CD14-positive monocyte (primary cell): Measurements from ENCODE around the gene ZNF160. TPM values are rescaled to one million over a fixed set of nuclear protein-coding genes. Genes with fewer than 3 reads are reported as not detected.

Experiments
- DNase-seq, 3 donors: peaks; one replicate each; pipeline ENCODE4 v3.0.0-alpha.2; 2011 to 2022
- H2AFZ ChIP-seq: 2 replicates; pipeline ENCODE4 v1.6.0; 2012; ENCODE audit warnings: mild to moderate bottlenecking, low read depth, low read length, inconsistent platforms; ENCODE audit not compliant: insufficient read depth, poor library complexity, severe bottlenecking
- H3K27ac ChIP-seq, 2 donors: 1 replicate in 1 of 2; 2 replicates in 1 of 2; pipeline ENCODE4 v1.5.1; 2012 to 2013; ENCODE audit warnings: low read length in 2 of 2, control low read depth in 1 of 2, inconsistent platforms in 1 of 2, low read depth in 1 of 2, mild to moderate bottlenecking in 1 of 2
- H3K27me3 ChIP-seq, 2 donors: one replicate each; pipeline versions ENCODE4 v1.6.0 to v1.6.1; 2011 to 2013; ENCODE audit warnings: low read length in 2 of 2; ENCODE audit not compliant: control insufficient read depth in 2 of 2, insufficient read depth in 2 of 2
- H3K36me3 ChIP-seq, 2 donors: replicated peaks in 1 of 2; 1 replicate in 1 of 2; 2 replicates in 1 of 2; pipeline versions ENCODE4 v1.5.1 to v1.6.1; 2012 to 2013; ENCODE audit warnings: low read length in 2 of 2, control low read depth in 1 of 2, inconsistent platforms in 1 of 2, mild to moderate bottlenecking in 1 of 2; ENCODE audit not compliant: insufficient read depth in 2 of 2, control insufficient read depth in 1 of 2
- H3K4me1 ChIP-seq, 2 donors: 1 replicate in 1 of 2; 2 replicates in 1 of 2; pipeline versions ENCODE4 v1.5.1 to v1.6.1; 2012 to 2013; ENCODE audit warnings: low read length in 2 of 2, control low read depth in 1 of 2, inconsistent platforms in 1 of 2, mild to moderate bottlenecking in 1 of 2, moderate library complexity in 1 of 2; ENCODE audit not compliant: insufficient read depth in 2 of 2, control insufficient read depth in 1 of 2
- H3K4me2 ChIP-seq: replicated peaks from 2 replicates; pipeline ENCODE3; 2012; ENCODE audit warnings: low read length, moderate library complexity, mild to moderate bottlenecking; ENCODE audit not compliant: poor library complexity, severe bottlenecking; ENCODE audit errors: extremely low read depth
- H3K4me3 ChIP-seq, 3 experiments: fragments of 200-600 bp in 1 of 3; sonication (generic) in 1 of 3; replicated peaks in 1 of 3; 1 replicate in 2 of 3; 2 replicates in 1 of 3; pipeline ENCODE4 v1.5.1; 2011 to 2013; ENCODE audit warnings: low read length in 3 of 3, mild to moderate bottlenecking in 3 of 3, control low read depth in 2 of 3, low read depth in 2 of 3, inconsistent platforms in 1 of 3, moderate library complexity in 1 of 3
- H3K79me2 ChIP-seq: 2 replicates; pipeline ENCODE4 v1.6.0; 2012; ENCODE audit warnings: mild to moderate bottlenecking, control low read depth, inconsistent platforms, low read length, moderate library complexity; ENCODE audit not compliant: insufficient read depth
- H3K9ac ChIP-seq: 2 replicates; pipeline ENCODE4 v1.6.0; 2017; ENCODE audit warnings: low read length, mild to moderate bottlenecking; ENCODE audit not compliant: insufficient read depth, poor library complexity, severe bottlenecking
- H3K9me3 ChIP-seq, 2 donors: replicated peaks in 1 of 2; 1 replicate in 1 of 2; 2 replicates in 1 of 2; pipeline versions ENCODE4 v1.5.1 to v1.6.1; 2012 to 2013; ENCODE audit warnings: low read length in 2 of 2, control low read depth in 1 of 2; ENCODE audit not compliant: control insufficient read depth in 1 of 2, insufficient read depth in 1 of 2
- H4K20me1 ChIP-seq: 2 replicates; pipeline ENCODE4 v1.6.0; 2012; ENCODE audit warnings: mild to moderate bottlenecking, low read length, control low read depth, moderate library complexity; ENCODE audit not compliant: insufficient read depth
- H3K27ac Mint-ChIP-seq, 7 donors: one replicate each; pipeline ENCODE4 v1.8.0; 2020; ENCODE audit warnings: mild to moderate bottlenecking in 7 of 7, mixed read lengths in 7 of 7, moderate library complexity in 6 of 7, inconsistent platforms in 2 of 7
- H3K27me3 Mint-ChIP-seq, 3 donors: one replicate each; pipeline ENCODE4 v1.8.0; 2021 to 2022; ENCODE audit warnings: low read depth in 3 of 3, mild to moderate bottlenecking in 3 of 3, mixed read lengths in 3 of 3, moderate library complexity in 3 of 3, inconsistent platforms in 1 of 3
- H3K36me3 Mint-ChIP-seq, 2 donors: one replicate each; pipeline ENCODE4 v1.8.0; 2020; ENCODE audit warnings: mixed read lengths in 2 of 2, inconsistent platforms in 1 of 2, mild to moderate bottlenecking in 1 of 2
- H3K4me1 Mint-ChIP-seq: one replicate; pipeline ENCODE4 v1.8.0; 2020; ENCODE audit warnings: mild to moderate bottlenecking, mixed read lengths
- H3K4me3 Mint-ChIP-seq, 2 donors: one replicate each; pipeline ENCODE4 v1.8.0; 2020; ENCODE audit warnings: mild to moderate bottlenecking in 2 of 2, mixed read lengths in 2 of 2, moderate library complexity in 1 of 2
- H3K9me3 Mint-ChIP-seq, 7 donors: one replicate each; pipeline ENCODE4 v1.8.0; 2020 to 2022; ENCODE audit warnings: mixed read lengths in 7 of 7, mild to moderate bottlenecking in 6 of 7, moderate library complexity in 6 of 7, inconsistent platforms in 2 of 7
- WGBS: methylation state at CpG from one replicate; pipeline ENCODE4 v1.1.5; 2013; ENCODE audit warnings: missing lambda C conversion rate; ENCODE audit not compliant: insufficient coverage; 5-methylcytosine and 5-hydroxymethylcytosine counted together
- intact Hi-C, 2 donors: fragments of 100-400 bp; cut with micrococcal nuclease; formaldehyde crosslinking; loops; one replicate each; pipeline versions ENCODE4 v1.15.0 to v1.15.1; 2023
- polyA plus RNA-seq, 3 donors: library from polyadenylated mRNA; depleted of rRNA in 1 of 3; unstranded in 2 of 3; stranded (reverse) in 1 of 3; fragments of 300-500 nt in 2 of 3; fragments of >200 nt in 1 of 3; fragmentation: Illumina TruSeq in 2 of 3; gene quantifications; 1 replicate in 2 of 3; 2 replicates in 1 of 3; pipeline ENCODE4 v1.2.3, GENCODE V29; 2012 to 2021
- TF ChIP-seq, protein P1 (sequence below): fragments of 200-600 bp; IDR thresholded peaks from one replicate; pipeline ENCODE4 v1.8.0; 2022; ENCODE audit warnings: antibody characterized with exemption, mild to moderate bottlenecking

ZNF160 gene
- polyA plus RNA-seq, 3 donors: 6.4 to 24.5 (median 7.7) TPM

DNA sequence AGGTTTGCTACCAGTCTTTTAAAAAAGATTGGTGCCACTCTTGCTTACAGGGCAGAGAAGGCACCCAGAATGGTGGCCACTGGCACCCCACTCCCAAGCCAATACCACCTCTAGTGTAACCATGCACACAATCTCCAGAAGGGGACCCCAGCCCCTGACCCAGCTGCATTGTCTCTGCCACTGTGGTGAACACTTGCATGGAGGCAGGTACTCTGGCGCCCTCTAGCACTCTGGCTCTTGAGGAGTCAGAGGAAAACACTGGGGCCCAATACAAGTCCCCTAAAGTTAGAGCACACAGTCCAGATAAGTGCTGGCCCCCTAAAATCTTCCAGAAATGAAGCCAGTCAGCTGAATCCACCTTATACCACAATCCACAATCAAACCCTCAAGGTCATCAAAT lies 83.5 kb downstream of the ZNF160 start:
- no peak for DNase-seq
- WGBS: 20% methylated on average over 1 of the region's 1 CpG
- peaks cover 28 to 78% (median 69%) of the 10 kb centered on the region in 7 donors for H3K9me3 Mint-ChIP-seq

More for the DNA sequence above, 83.5 kb downstream of the ZNF160 start:
- Mint-ChIP-seq H3K4me3 (no peak overlapping the region), H3K4me1 (no peaks in the 10 kb centered on the region), H3K27ac (no peak overlapping the region), H3K36me3 (no peaks in the 10 kb centered on the region), H3K27me3 (peaks cover 0 to 2% (median 0%) of the 10 kb centered on the region in 3 donors)
- Histone ChIP-seq H3K4me3 (no peak overlapping the region), H3K9me3 (peaks cover 59 to 79% of the 10 kb centered on the region in 2 donors), H4K20me1 (no peaks in the 10 kb centered on the region), H3K36me3 (no peaks in the 10 kb centered on the region), H3K27ac (no peak overlapping the region), H3K4me1 (no peaks in the 10 kb centered on the region), H3K79me2 (no peaks in the 10 kb centered on the region), H3K4me2 (no peak overlapping the region), H3K9ac (no peak overlapping the region), H3K27me3 (no peaks in the 10 kb centered on the region), H2AFZ (no peak overlapping the region)
- intact Hi-C loops: no loop called here
- TF ChIP-seq, protein P1, sequence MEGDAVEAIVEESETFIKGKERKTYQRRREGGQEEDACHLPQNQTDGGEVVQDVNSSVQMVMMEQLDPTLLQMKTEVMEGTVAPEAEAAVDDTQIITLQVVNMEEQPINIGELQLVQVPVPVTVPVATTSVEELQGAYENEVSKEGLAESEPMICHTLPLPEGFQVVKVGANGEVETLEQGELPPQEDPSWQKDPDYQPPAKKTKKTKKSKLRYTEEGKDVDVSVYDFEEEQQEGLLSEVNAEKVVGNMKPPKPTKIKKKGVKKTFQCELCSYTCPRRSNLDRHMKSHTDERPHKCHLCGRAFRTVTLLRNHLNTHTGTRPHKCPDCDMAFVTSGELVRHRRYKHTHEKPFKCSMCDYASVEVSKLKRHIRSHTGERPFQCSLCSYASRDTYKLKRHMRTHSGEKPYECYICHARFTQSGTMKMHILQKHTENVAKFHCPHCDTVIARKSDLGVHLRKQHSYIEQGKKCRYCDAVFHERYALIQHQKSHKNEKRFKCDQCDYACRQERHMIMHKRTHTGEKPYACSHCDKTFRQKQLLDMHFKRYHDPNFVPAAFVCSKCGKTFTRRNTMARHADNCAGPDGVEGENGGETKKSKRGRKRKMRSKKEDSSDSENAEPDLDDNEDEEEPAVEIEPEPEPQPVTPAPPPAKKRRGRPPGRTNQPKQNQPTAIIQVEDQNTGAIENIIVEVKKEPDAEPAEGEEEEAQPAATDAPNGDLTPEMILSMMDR: peak; percentile 8

Other genes with a start within 250 kb of the ZNF160 start
- 10 to 100 TPM in 2 of 3 donors, 1 to 10 TPM in 1; 6.2 to 16.1 (median 10.6) TPM for gene ZNF468, start 245.8 kb downstream of the ZNF160 start, polyA plus RNA-seq
- 1 to 10 TPM; 1.6 to 4.4 (median 3.4) TPM for gene ZNF320, start 205.8 kb downstream of the ZNF160 start, polyA plus RNA-seq
- gene ZNF888, start 180.0 kb downstream of the ZNF160 start, polyA plus RNA-seq: 1 to 10 TPM in 2 of 3 donors, under 1 TPM in 1; 0.71 to 1.7 (median 1.4) TPM
- gene ZNF816, start 140.5 kb downstream of the ZNF160 start, polyA plus RNA-seq: 1 to 10 TPM; 1.4 to 4.3 (median 2.0) TPM
- not detected for gene ERVV-1, start 89.5 kb downstream of the ZNF160 start, polyA plus RNA-seq
- gene ERVV-2, start 58.7 kb downstream of the ZNF160 start, polyA plus RNA-seq: not detected
- under 1 TPM in 2 of 3 donors, not detected in 1; 0.11 to 0.17 TPM for gene ZNF415, start 29.5 kb upstream of the ZNF160 start, polyA plus RNA-seq
- 1 to 10 TPM in 2 of 3 donors, under 1 TPM in 1; 0.89 to 3.3 (median 2.0) TPM for gene ZNF347, start 55.6 kb upstream of the ZNF160 start, polyA plus RNA-seq
- 1 to 10 TPM in 1 of 3 donors, under 1 TPM in 2; 0.68 to 1.7 (median 0.88) TPM for gene ZNF665, start 89.9 kb upstream of the ZNF160 start, polyA plus RNA-seq
- gene ZNF677, start 151.5 kb upstream of the ZNF160 start, polyA plus RNA-seq: 1 to 10 TPM in 2 of 3 donors, under 1 TPM in 1; 0.68 to 2.1 (median 1.5) TPM
- not detected for gene VN1R2, start 154.9 kb upstream of the ZNF160 start, polyA plus RNA-seq
- gene VN1R4, start 164.3 kb upstream of the ZNF160 start, polyA plus RNA-seq: not detected
- gene ZNF845, start 230.3 kb upstream of the ZNF160 start, polyA plus RNA-seq: 1 to 10 TPM in 2 of 3 donors, under 1 TPM in 1; 0.51 to 3.6 (median 2.6) TPM